Measurements from ENCODE around the gene PLPP3.
A peak's percentile ranks its signal among the peaks of the same experiment; 100 is the strongest.

DNA sequence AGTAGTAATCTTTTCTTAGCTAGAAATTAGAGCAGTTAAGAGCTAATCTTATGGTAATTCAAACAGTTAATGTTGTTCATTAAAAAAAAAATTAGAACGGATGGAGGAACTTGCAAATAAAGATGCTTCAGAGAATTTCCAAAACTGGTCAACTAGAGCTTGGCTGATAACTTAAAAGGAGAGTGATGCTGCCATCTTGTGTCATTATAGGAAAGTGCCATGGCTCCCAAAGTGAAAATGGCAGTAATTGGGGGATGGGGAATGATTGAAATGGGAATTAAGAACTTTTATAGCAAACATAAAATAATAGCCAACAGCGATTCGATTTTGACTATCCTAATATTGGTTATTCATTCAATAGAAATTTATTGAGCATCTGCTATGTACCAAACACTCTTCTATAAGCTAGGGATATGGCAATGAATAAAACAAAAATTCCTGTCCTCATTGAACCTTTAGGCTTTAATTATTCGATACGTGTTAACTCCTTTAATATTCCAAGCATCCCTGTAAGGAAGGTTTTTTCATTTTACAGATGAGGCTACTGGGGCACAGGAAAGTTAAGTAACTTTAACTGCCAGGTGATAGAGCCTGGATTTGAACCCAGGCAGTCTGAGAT is 5.7 kb upstream of the PLPP3 start:
- TF ChIP-seq TCF12 (IDR thresholded peaks at IDR 0.05) (no peak), RAD21 (IDR thresholded peaks at IDR 0.05; ENCODE audit: low read length) (peak; percentile 98), EP300 (IDR thresholded peaks at IDR 0.05; ENCODE audit: borderline replicate concordance in 1 of 2, low read depth in 1 of 2, low read length in 1 of 2) (0 out of 4 replicates have a peak, but pooled peaks of 1 of the 2 experiments have one; percentile 8), CTCF (IDR thresholded peaks at IDR 0.05) (peak; percentile 87)

Data from SK-N-SH (cell line).